Measurements from ENCODE around the gene CD55. TPM values are rescaled to one million over a fixed set of nuclear protein-coding genes. Genes with fewer than 3 reads are reported as not detected.

Gene CD55
- polyA plus RNA-seq, 1 experiment, result 31.0 TPM

DNA sequence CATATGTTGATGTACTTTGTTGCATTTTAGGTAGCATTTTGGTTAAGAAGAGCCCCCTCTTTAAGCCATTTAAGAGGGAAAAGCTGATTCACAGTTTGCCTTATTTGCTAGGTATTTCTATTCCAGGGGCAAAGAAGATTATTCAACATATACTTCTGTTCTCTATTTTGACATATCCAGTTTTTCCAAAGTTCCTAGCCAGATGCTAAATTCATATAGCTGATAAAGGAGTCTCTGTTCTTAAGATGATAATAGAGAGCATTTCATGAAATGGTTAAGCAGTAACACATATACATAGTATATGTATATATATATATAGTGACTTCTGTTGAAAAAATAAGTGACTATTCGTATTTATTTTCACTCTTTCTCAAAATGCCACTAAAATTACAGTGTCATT lies 15.5 kb upstream of the CD55 start:
- CTCF ChIA-PET, result no interaction called here
- POLR2A ChIA-PET, result no interaction called here
- H3K36me3 ChIP-seq (ENCODE audit: control insufficient read depth, insufficient read depth, low read length), result no peaks in the 10 kb centered on the region
- no peak for DNase-seq (ENCODE audit: low read depth)
- TF ChIP-seq, protein P1, sequence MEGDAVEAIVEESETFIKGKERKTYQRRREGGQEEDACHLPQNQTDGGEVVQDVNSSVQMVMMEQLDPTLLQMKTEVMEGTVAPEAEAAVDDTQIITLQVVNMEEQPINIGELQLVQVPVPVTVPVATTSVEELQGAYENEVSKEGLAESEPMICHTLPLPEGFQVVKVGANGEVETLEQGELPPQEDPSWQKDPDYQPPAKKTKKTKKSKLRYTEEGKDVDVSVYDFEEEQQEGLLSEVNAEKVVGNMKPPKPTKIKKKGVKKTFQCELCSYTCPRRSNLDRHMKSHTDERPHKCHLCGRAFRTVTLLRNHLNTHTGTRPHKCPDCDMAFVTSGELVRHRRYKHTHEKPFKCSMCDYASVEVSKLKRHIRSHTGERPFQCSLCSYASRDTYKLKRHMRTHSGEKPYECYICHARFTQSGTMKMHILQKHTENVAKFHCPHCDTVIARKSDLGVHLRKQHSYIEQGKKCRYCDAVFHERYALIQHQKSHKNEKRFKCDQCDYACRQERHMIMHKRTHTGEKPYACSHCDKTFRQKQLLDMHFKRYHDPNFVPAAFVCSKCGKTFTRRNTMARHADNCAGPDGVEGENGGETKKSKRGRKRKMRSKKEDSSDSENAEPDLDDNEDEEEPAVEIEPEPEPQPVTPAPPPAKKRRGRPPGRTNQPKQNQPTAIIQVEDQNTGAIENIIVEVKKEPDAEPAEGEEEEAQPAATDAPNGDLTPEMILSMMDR (IDR thresholded peaks at IDR 0.05; ENCODE audit: insufficient read depth, low read depth, low read length), result no peak
- no peaks in the 10 kb centered on the region for H3K27me3 ChIP-seq (ENCODE audit: control insufficient read depth, insufficient read depth, low read length)
- H3K4me3 ChIP-seq (ENCODE audit: low read depth, low read length), result no peak overlapping the region

GRCh38 chr1:207306603-207307002 lies 14.9 kb upstream of the CD55 start:
- H3K4me3 ChIP-seq (ENCODE audit: low read depth, low read length), result no peak overlapping the region
- CTCF ChIA-PET, result no interaction called here
- H3K27me3 ChIP-seq (ENCODE audit: control insufficient read depth, insufficient read depth, low read length), result no peaks in the 10 kb centered on the region
- POLR2A ChIA-PET, result no interaction called here
- TF ChIP-seq, protein P1 (IDR thresholded peaks at IDR 0.05; ENCODE audit: insufficient read depth, low read depth, low read length), result no peak
- DNase-seq (ENCODE audit: low read depth), result no peak
- H3K36me3 ChIP-seq (ENCODE audit: control insufficient read depth, insufficient read depth, low read length), result no peaks in the 10 kb centered on the region

GRCh38 chr1:207308451-207309190 lies 12.9 kb upstream of the CD55 start:
- Histone ChIP-seq H3K4me3 (ENCODE audit: low read depth, low read length) (no peak overlapping the region), H3K36me3 (ENCODE audit: control insufficient read depth, insufficient read depth, low read length) (no peaks in the 10 kb centered on the region), H3K27me3 (ENCODE audit: control insufficient read depth, insufficient read depth, low read length) (no peaks in the 10 kb centered on the region)
- TF ChIP-seq, protein P1 (IDR thresholded peaks at IDR 0.05; ENCODE audit: insufficient read depth, low read depth, low read length), result no peak
- CTCF ChIA-PET, result no interaction called here
- no peak for DNase-seq (ENCODE audit: low read depth)
- POLR2A ChIA-PET, result no interaction called here

DNA sequence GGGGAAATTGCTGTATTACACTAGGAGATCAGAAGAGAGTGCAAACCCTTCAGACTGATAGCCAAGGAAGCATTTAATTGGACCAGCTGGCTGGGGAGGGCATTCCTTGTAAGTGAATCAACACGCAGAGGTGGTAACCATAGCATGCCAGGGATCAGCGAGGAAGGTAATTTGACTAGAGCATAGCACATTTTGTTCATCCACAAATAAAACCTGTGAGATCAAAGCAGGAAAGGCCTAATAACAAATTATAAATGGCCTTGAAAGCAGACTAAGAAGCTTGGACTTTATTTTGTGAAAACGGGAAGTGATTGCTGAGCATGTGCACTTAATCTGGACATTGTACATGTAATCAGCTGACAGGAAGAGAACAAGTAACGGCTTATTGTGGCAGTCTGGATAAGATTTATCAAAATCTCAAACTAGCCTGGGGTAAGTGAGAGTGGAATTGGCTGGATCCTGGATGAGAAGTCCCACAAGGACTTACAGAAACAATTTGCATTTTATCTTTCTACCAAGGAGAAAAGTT lies 11.7 kb upstream of the CD55 start:
- no peaks in the 10 kb centered on the region for H3K36me3 ChIP-seq (ENCODE audit: control insufficient read depth, insufficient read depth, low read length)
- ChIA-PET POLR2A (interaction anchor here (0.5 kb wide), 1 partner anchor 12 kb away, joined by 3 read pairs; the partner anchor contains the start of gene CD55), CTCF (interaction anchor here (0.9 to 1.2 kb wide), 2 partner anchors 10 to 23 kb away, joined by 3 to 7 read pairs; no protein-coding TSS in a partner anchor)
- H3K4me3 ChIP-seq (ENCODE audit: low read depth, low read length), result no peak overlapping the region
- no peaks in the 10 kb centered on the region for H3K27me3 ChIP-seq (ENCODE audit: control insufficient read depth, insufficient read depth, low read length)
- DNase-seq (ENCODE audit: low read depth), result no peak
- TF ChIP-seq, protein P1 (IDR thresholded peaks at IDR 0.05; ENCODE audit: insufficient read depth, low read depth, low read length), result no peak

DNA sequence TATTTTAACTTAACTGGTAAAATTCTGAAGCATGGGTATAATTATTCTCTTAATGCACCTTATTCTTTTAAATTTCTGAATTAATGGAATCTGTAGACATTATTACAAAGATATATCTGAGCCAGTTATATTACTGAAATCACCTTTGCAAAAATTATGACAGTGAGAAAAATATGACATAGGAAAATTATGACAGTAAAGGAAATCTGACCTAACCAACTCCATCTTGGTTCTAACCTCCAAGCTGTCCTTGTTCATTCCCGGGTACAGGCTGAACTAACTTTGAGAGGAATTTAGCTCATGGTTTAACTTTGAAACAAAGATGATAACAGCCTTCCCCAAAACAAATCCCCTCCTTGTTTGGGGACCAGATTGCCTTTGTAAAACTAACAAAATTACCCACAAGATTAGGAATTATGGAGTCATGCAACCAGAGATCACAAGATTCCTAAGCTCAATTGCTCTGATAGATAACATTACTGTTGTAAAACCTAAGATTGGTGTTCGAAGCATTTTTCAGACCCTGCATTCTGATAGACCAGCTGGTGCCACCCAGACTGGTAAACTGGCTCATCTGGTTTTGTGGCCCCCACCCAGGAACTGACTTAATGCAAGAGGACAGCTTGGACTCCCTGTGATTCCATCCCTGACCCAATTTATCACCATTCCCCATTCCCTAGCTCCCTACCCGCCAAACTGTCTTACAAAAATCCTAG lies 9.4 kb upstream of the CD55 start:
- TF ChIP-seq, protein P1 (IDR thresholded peaks at IDR 0.05; ENCODE audit: insufficient read depth, low read depth, low read length), result no peak
- DNase-seq (ENCODE audit: low read depth), result no peak
- CTCF ChIA-PET, result interaction anchor here (1.2 to 1.5 kb wide), 3 partner anchors 9 to 93 kb away, joined by 3 to 6 read pairs (median 5); partner anchors contain the start of gene CD55
- POLR2A ChIA-PET, result interaction anchor here (0.6 kb wide), 1 partner anchor 40 kb away, joined by 3 read pairs; no protein-coding TSS in a partner anchor
- Histone ChIP-seq H3K4me3 (ENCODE audit: low read depth, low read length) (no peak overlapping the region), H3K27me3 (ENCODE audit: control insufficient read depth, insufficient read depth, low read length) (no peaks in the 10 kb centered on the region; the same call in 1 of the 2 replicates), H3K36me3 (ENCODE audit: control insufficient read depth, insufficient read depth, low read length) (no peaks in the 10 kb centered on the region)
